Keratinocyte (primary cell): ENCODE measurements around the gene CTNNA3. TPM values are rescaled to one million over a fixed set of nuclear protein-coding genes. Genes with fewer than 3 reads are reported as not detected.

ENCODE experiments used
- DNase-seq: peaks from one replicate; pipeline ENCODE4 v3.0.0-alpha.2; 2011; ENCODE audit warnings: low read depth, missing footprints, low spot score
- FAIRE-seq: peaks from 2 replicates; lab custom pipeline; 2011; peaks lifted over from hg19 to GRCh38; lab: Jason Lieb, UNC
- H2AFZ ChIP-seq: 2 replicates; pipeline ENCODE4 v1.6.0; 2012; ENCODE audit warnings: low read length, control low read depth, inconsistent platforms; ENCODE audit not compliant: control insufficient read depth
- H3K27ac ChIP-seq: 2 replicates; pipeline ENCODE4 v1.5.1; 2011; ENCODE audit warnings: low read length; ENCODE audit not compliant: control insufficient read depth, insufficient read depth
- H3K27me3 ChIP-seq: 3 replicates; pipeline ENCODE4 v1.6.0; 2011; ENCODE audit warnings: low read length; ENCODE audit not compliant: control insufficient read depth, insufficient read depth; ENCODE audit errors: extremely low read depth
- H3K36me3 ChIP-seq, 2 experiments: 2 replicates in 1 of 2; 3 replicates in 1 of 2; pipeline ENCODE4 v1.5.1; 2011; ENCODE audit warnings: low read length in 2 of 2, mild to moderate bottlenecking in 1 of 2; ENCODE audit not compliant: control insufficient read depth in 2 of 2, insufficient read depth in 2 of 2; ENCODE audit errors: extremely low read depth in 1 of 2
- H3K4me1 ChIP-seq: 3 replicates; pipeline ENCODE4 v1.5.1; 2011; ENCODE audit warnings: low read length; ENCODE audit not compliant: control insufficient read depth, insufficient read depth; ENCODE audit errors: extremely low read depth
- H3K4me2 ChIP-seq: 3 replicates; pipeline ENCODE4 v1.6.0; 2011; ENCODE audit warnings: low read depth, low read length; ENCODE audit not compliant: control insufficient read depth, insufficient read depth; ENCODE audit errors: extremely low read depth
- H3K4me3 ChIP-seq, 3 experiments: fragments of 200-600 bp in 1 of 3; sonication (generic) in 1 of 3; 2 replicates in 2 of 3; 3 replicates in 1 of 3; pipeline ENCODE4 v1.5.1; 2011 to 2016; ENCODE audit warnings: low read length in 3 of 3, mild to moderate bottlenecking in 3 of 3, control low read depth in 2 of 3, inconsistent platforms in 1 of 3, low read depth in 1 of 3, mixed read lengths in 1 of 3, mixed run types in 1 of 3, moderate library complexity in 1 of 3; ENCODE audit not compliant: control insufficient read depth in 2 of 3, insufficient read depth in 2 of 3; ENCODE audit errors: extremely low read depth in 1 of 3
- H3K79me2 ChIP-seq: 2 replicates; pipeline ENCODE4 v1.6.0; 2012; ENCODE audit warnings: low read length; ENCODE audit not compliant: control insufficient read depth, insufficient read depth
- H3K9ac ChIP-seq: 3 replicates; pipeline ENCODE4 v1.6.0; 2011; ENCODE audit warnings: low read length; ENCODE audit not compliant: control insufficient read depth, insufficient read depth; ENCODE audit errors: extremely low read depth
- H3K9me1 ChIP-seq: 3 replicates; pipeline ENCODE4 v1.6.0; 2011; ENCODE audit warnings: low read length; ENCODE audit not compliant: control insufficient read depth, insufficient read depth; ENCODE audit errors: extremely low read depth
- H3K9me3 ChIP-seq: 2 replicates; pipeline ENCODE4 v1.5.1; 2012; ENCODE audit warnings: low read depth, low read length; ENCODE audit not compliant: control insufficient read depth
- H4K20me1 ChIP-seq: 3 replicates; pipeline ENCODE4 v1.6.0; 2011; ENCODE audit warnings: low read length; ENCODE audit not compliant: control insufficient read depth, insufficient read depth; ENCODE audit errors: extremely low read depth
- CTCF ChIP-seq, 3 experiments: IDR thresholded peaks in 1 of 3; conservative IDR thresholded peaks in 1 of 3; optimal IDR thresholded peaks in 1 of 3; 2 replicates in 2 of 3; 3 replicates in 1 of 3; pipeline versions ENCODE3 to v1.5.1; 2011; ENCODE audit warnings: low read length in 3 of 3, mild to moderate bottlenecking in 3 of 3, moderate library complexity in 2 of 3, control low read depth in 1 of 3, inconsistent platforms in 1 of 3; ENCODE audit not compliant: insufficient read depth in 2 of 3; ENCODE audit errors: extremely low read depth in 1 of 3
- EZH2 ChIP-seq: IDR thresholded peaks from one replicate; pipeline ENCODE4 v1.6.1; 2012; ENCODE audit warnings: inconsistent platforms, mild to moderate bottlenecking, low read length, moderate library complexity
- dilution Hi-C: fragments of 300-500 bp; cut with MboI; formaldehyde crosslinking; loops from one replicate; pipeline ENCODE4 v1.7.0; 2020; ENCODE audit warnings: low sequenced_read_pairs; ENCODE audit not compliant: extremely low pct_ligation_motif_present
- polyA plus RNA-seq, 5 experiments: library from polyadenylated mRNA; depleted of rRNA in 3 of 5; stranded (reverse) in 3 of 5; stranded (forward) in 1 of 5; unstranded in 1 of 5; fragments of >200 nt; gene quantifications; 1 replicate in 1 of 5; 2 replicates in 3 of 5; 3 replicates in 1 of 5; pipeline versions ENCODE4 v1.2.1 to v1.2.3, GENCODE V29; 2011 to 2012; ENCODE audit warnings: missing spikeins in 2 of 5, low read depth in 1 of 5, low replicate concordance in 1 of 5

The CTNNA3 gene
- polyA plus RNA-seq, 1 donor (not counting 4 experiments of a cell fraction or from before 2014, with no cell fraction given): 0.01 TPM

DNA sequence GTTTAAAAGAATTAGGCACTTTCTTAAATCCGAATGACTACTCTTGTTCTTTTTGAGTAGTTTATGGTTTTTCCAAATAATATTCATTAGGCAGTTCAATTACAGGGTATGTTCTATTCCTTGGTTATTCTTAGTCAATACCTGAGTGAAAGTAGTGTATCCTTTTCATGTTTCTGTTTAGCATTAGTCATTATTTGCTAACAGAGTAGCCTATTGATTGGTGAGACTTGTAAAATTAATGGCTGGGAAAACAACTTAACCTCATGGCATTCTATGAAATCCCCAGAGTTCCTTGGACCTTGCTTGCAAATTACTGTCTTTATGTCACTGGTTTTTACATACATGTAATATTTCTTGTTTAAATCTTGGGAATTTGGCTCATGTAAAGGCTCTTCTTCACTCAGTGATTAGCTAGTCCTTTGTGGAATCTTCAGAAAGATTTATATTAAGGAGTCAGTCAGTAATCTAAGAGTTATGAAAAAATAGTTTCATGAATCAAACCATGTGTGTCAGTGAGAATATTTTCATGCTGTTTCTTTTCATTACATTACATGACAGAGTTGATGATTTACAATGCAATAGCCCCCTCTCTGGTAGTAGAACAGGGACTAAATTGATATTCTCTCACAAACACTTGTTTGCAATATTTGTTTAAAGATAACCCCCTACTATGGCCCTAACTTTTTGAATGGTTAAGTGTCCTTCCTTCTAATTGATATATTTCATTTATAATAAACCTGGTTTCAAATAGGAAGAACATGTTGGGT, 851.6 kb downstream of the CTNNA3 start:
- DNase-seq (no peak), FAIRE-seq (no peak)
- Histone ChIP-seq H3K9me3 (no peaks in the 10 kb centered on the region), H3K27ac (no peak overlapping the region), H3K27me3 (no peaks in the 10 kb centered on the region), H3K36me3 (no peaks in the 10 kb centered on the region), H3K4me3 (no peak overlapping the region), H3K79me2 (no peaks in the 10 kb centered on the region), H4K20me1 (no peaks in the 10 kb centered on the region), H3K4me2 (no peak overlapping the region), H3K9me1 (no peaks in the 10 kb centered on the region), H3K4me1 (no peaks in the 10 kb centered on the region), H3K9ac (no peak overlapping the region), H2AFZ (no peak overlapping the region)
- TF ChIP-seq EZH2: no peak
- TF ChIP-seq CTCF (optimal IDR thresholded peaks at IDR 0.05 in 1 of 3, IDR thresholded peaks at IDR 0.05 in 1 of 3, conservative IDR thresholded peaks at IDR 0.05 in 1 of 3; ENCODE audit: extremely low read depth in 1 of 3, insufficient read depth in 2 of 3, low read length in 3 of 3): no peak
- dilution Hi-C loops: no loop called here

DNA sequence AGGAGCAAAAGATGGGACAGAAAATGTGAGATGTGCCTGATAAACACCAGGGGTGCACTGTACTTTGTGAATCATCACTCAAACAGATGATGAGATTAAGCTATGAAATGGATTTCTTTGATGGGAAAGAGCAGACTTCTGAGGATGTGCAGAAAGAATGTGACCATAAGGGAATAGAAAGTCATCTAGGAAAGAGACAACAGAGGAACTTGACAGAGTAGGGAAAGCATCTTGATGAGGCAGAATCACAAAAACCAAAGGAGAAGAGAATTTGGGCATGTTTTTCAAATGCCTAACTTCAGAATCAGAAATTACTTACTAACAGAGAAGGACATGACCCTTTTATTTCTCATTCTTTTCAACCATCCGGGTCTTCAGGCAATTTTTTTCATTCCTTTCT, 852.6 kb downstream of the CTNNA3 start:
- no peak for FAIRE-seq
- Histone ChIP-seq H3K27me3 (no peaks in the 10 kb centered on the region), H3K4me2 (no peak overlapping the region), H3K27ac (no peak overlapping the region), H3K4me3 (no peak overlapping the region), H3K9ac (no peak overlapping the region), H2AFZ (no peak overlapping the region), H3K4me1 (no peaks in the 10 kb centered on the region), H3K36me3 (no peaks in the 10 kb centered on the region), H3K9me3 (no peaks in the 10 kb centered on the region), H4K20me1 (no peaks in the 10 kb centered on the region), H3K9me1 (no peaks in the 10 kb centered on the region), H3K79me2 (no peaks in the 10 kb centered on the region)
- dilution Hi-C loops: no loop called here
- DNase-seq: no peak
- TF ChIP-seq CTCF (optimal IDR thresholded peaks at IDR 0.05 in 1 of 3, IDR thresholded peaks at IDR 0.05 in 1 of 3, conservative IDR thresholded peaks at IDR 0.05 in 1 of 3; ENCODE audit: extremely low read depth in 1 of 3, insufficient read depth in 2 of 3, low read length in 3 of 3) (no peak), EZH2 (no peak)
